ENCODE data around the gene EBP. TPM values are rescaled to one million over a fixed set of nuclear protein-coding genes. Genes with fewer than 3 reads are reported as not detected.
A peak's percentile ranks its signal among the peaks of the same experiment; 100 is the strongest.
"Not testable (repeated sequence)": the region's sequence is repeated elsewhere in the genome, so short reads cannot be mapped to it uniquely, and the experiment has no call there.

EBP gene
- total and polyA plus RNA-seq, 9 donors, result 15.4 to 117 (median 26.6) TPM

- Histone ChIP-seq H3K4me3 (peak overlapping the region; percentile 36), H3K27me3 (no peaks in the 10 kb centered on the region), H3K36me3 (no peaks in the 10 kb centered on the region), H3K27ac (no peak overlapping the region), H3K9me3 (no peaks in the 10 kb centered on the region), H3K4me1 (ENCODE audit: insufficient read depth) (no peaks in the 10 kb centered on the region)
- no peak for DNase-seq
- WGBS, 3 donors, result 77 to 79% (median 78%) methylated on average over 7 of the region's 7 CpGs
- TF ChIP-seq CTCF (IDR thresholded peaks at IDR 0.05) (no peak), POLR2A (IDR thresholded peaks at IDR 0.05) (no peak), EP300 (IDR thresholded peaks at IDR 0.05) (no peak)
- intact Hi-C loops (cut with DNase I), result no loop called here
Observed at GRCh38 chrX:48540480-48540879, 18.9 kb downstream of the EBP start.

GRCh38 chrX:48541140-48541814 lies 19.7 kb downstream of the EBP start:
- intact Hi-C loops (cut with DNase I), result no loop called here
- Histone ChIP-seq H3K27me3 (no peaks in the 10 kb centered on the region), H3K4me3 (no peak overlapping the region), H3K27ac (no peak overlapping the region), H3K4me1 (ENCODE audit: insufficient read depth) (no peaks in the 10 kb centered on the region), H3K9me3 (no peaks in the 10 kb centered on the region), H3K36me3 (no peaks in the 10 kb centered on the region)
- WGBS, 3 donors, result 78 to 84% (median 81%) methylated on average over 10 of the region's 10 CpGs
- TF ChIP-seq CTCF (IDR thresholded peaks at IDR 0.05) (no peak), POLR2A (IDR thresholded peaks at IDR 0.05) (no peak), EP300 (IDR thresholded peaks at IDR 0.05) (no peak)
- no peak for DNase-seq

- no peaks in the 10 kb centered on the region for H3K9me3 ChIP-seq
- DNase-seq, result no peak
- no peak overlapping the region for H3K4me3 ChIP-seq
- TF ChIP-seq CTCF (IDR thresholded peaks at IDR 0.05), result no peak
- no peak for TF ChIP-seq POLR2A (IDR thresholded peaks at IDR 0.05)
- no peak for TF ChIP-seq EP300 (IDR thresholded peaks at IDR 0.05)
- 87 to 93% (median 88%) methylated on average over 3 of the region's 3 CpGs for WGBS, 3 donors
- H3K36me3 ChIP-seq, result no peaks in the 10 kb centered on the region
- H3K27me3 ChIP-seq, result no peaks in the 10 kb centered on the region
- intact Hi-C loops (cut with DNase I), result no loop called here
- H3K27ac ChIP-seq, result no peak overlapping the region
- no peaks in the 10 kb centered on the region for H3K4me1 ChIP-seq (ENCODE audit: insufficient read depth)
Observed at GRCh38 chrX:48548871-48549270, 27.3 kb downstream of the EBP start.

GRCh38 chrX:48555731-48556325 lies 34.2 kb downstream of the EBP start:
- peak in 1 of 5 donors; percentile 26 for DNase-seq
- H3K36me3 ChIP-seq; H3K4me3 ChIP-seq; H3K9me3 ChIP-seq; H3K27ac ChIP-seq; H3K27me3 ChIP-seq; H3K4me1 ChIP-seq (ENCODE audit: insufficient read depth): not testable (repeated sequence)
- intact Hi-C loops (cut with DNase I), result loop anchor here in 1 of 4 donors (10.0 kb wide), 1 partner anchor 471 kb away; no protein-coding TSS in a partner anchor
- WGBS, 3 donors, result 53 to 58% (median 55%) methylated on average over 9 of the region's 9 CpGs

- 63 to 74% (median 70%) methylated on average over 4 of the region's 4 CpGs for WGBS, 3 donors
- Histone ChIP-seq H3K27me3 (no peaks in the 10 kb centered on the region), H3K9me3 (no peaks in the 10 kb centered on the region), H3K4me1 (ENCODE audit: insufficient read depth) (no peaks in the 10 kb centered on the region), H3K36me3 (no peaks in the 10 kb centered on the region), H3K27ac (no peak overlapping the region), H3K4me3 (no peak overlapping the region)
- TF ChIP-seq CTCF (IDR thresholded peaks at IDR 0.05), result no peak
- TF ChIP-seq POLR2A (IDR thresholded peaks at IDR 0.05), result no peak
- TF ChIP-seq EP300 (IDR thresholded peaks at IDR 0.05), result no peak
- DNase-seq, result no peak
- intact Hi-C loops (cut with DNase I), result loop anchor here in 1 of 4 donors (10.0 kb wide), 1 partner anchor 473 kb away; no protein-coding TSS in a partner anchor
Observed at GRCh38 chrX:48558271-48558670, 36.7 kb downstream of the EBP start.
